HG03521 (cell line): ENCODE data around the gene KIAA1755.

ENCODE experiments used
- ATAC-seq: cut with Tn5 transposase; IDR thresholded peaks from one replicate; pipeline ENCODE4 v1.9.1; 2021; ENCODE audit warnings: mild to moderate bottlenecking, moderate library complexity; ENCODE audit not compliant: unreplicated experiment

Gene KIAA1755

GRCh38 chr20:38243709-38244020, 16.9 kb downstream of the KIAA1755 start:
- ATAC-seq, result no peak

GRCh38 chr20:38242848-38243708, 17.5 kb downstream of the KIAA1755 start:
- no peak for ATAC-seq

- no peak for ATAC-seq
Observed at GRCh38 chr20:38241201-38241600, 19.3 kb downstream of the KIAA1755 start.

GRCh38 chr20:38239441-38239840, 21.1 kb downstream of the KIAA1755 start:
- ATAC-seq, result no peak

- ATAC-seq, result no peak
Observed at GRCh38 chr20:38238829-38239228, 21.7 kb downstream of the KIAA1755 start.

- ATAC-seq, result no peak
Observed at GRCh38 chr20:38237381-38237780, 23.2 kb downstream of the KIAA1755 start.

GRCh38 chr20:38231531-38232121, 28.9 kb downstream of the KIAA1755 start:
- ATAC-seq, result no peak

- no peak for ATAC-seq
Observed at GRCh38 chr20:38230957-38231526, 29.5 kb downstream of the KIAA1755 start.

- no peak for ATAC-seq
Observed at GRCh38 chr20:38230253-38230551, 30.3 kb downstream of the KIAA1755 start.

GRCh38 chr20:38229376-38230252, 30.9 kb downstream of the KIAA1755 start:
- ATAC-seq, result no peak

- no peak for ATAC-seq
Observed at GRCh38 chr20:38228436-38228835, 32.1 kb downstream of the KIAA1755 start.

- ATAC-seq, result no peak
Observed at GRCh38 chr20:38227420-38228360, 32.8 kb downstream of the KIAA1755 start.

GRCh38 chr20:38226553-38226952, 34.0 kb downstream of the KIAA1755 start:
- no peak for ATAC-seq

- ATAC-seq, result no peak
Observed at GRCh38 chr20:38225900-38226263, 34.7 kb downstream of the KIAA1755 start.

- ATAC-seq, result no peak
Observed at GRCh38 chr20:38225240-38225899, 35.2 kb downstream of the KIAA1755 start.

GRCh38 chr20:38224531-38224930, 36.0 kb downstream of the KIAA1755 start:
- ATAC-seq, result no peak

GRCh38 chr20:38223743-38224100, 36.8 kb downstream of the KIAA1755 start:
- no peak for ATAC-seq

- no peak for ATAC-seq
Observed at GRCh38 chr20:38222923-38223742, 37.4 kb downstream of the KIAA1755 start.

GRCh38 chr20:38222231-38222922, 38.2 kb downstream of the KIAA1755 start:
- no peak for ATAC-seq
